HG02938 (cell line): ENCODE data around the gene PDE4B.

ENCODE experiments used
- ATAC-seq: cut with Tn5 transposase; IDR thresholded peaks from one replicate; pipeline ENCODE4 v1.9.1; 2021; ENCODE audit warnings: mild to moderate bottlenecking, moderate library complexity; ENCODE audit not compliant: unreplicated experiment

PDE4B gene

DNA sequence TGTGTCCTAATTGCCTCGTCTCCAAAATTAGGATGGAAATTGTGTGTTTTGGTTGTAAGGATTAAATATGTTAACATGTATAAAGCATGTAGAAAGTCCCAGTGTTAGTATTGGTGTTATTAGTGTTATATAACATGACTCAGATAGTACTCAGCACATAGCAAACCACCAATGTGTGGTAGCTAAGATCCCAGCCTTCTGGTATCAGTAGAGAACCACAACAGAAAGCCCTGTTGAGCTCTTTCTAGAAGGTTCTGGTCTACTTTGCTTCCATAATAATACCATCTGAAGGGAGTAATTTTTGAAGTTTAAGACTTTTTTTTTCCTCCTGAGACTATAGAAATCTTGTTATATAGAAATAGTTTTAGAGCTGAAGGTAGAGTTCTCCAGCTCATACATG, 481.9 kb downstream of the PDE4B start:
- peak; percentile 60 for ATAC-seq

GRCh38 chr1:66275083-66275482, 482.4 kb downstream of the PDE4B start:
- ATAC-seq = no peak

GRCh38 chr1:66275601-66276023, 482.9 kb downstream of the PDE4B start:
- ATAC-seq = no peak

DNA sequence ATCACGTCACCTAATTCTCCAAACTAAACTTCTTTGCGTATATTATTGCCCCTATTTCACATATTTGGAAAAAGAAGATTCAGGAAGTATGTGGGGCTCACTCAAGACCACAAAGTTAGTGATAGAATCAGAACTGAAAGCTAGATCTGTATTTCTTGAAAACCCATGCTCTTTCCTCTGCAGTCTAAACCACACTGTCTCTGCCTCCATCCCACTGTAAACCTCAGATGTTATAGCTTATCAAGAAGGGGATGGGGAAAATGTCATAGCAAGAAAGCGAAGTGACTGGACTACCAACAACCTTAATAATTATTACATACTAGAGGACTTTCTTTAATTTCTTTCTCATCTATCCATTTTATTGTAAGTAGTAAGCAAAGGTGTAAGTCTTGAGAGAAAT, 483.5 kb downstream of the PDE4B start:
- ATAC-seq = peak; percentile 83

DNA sequence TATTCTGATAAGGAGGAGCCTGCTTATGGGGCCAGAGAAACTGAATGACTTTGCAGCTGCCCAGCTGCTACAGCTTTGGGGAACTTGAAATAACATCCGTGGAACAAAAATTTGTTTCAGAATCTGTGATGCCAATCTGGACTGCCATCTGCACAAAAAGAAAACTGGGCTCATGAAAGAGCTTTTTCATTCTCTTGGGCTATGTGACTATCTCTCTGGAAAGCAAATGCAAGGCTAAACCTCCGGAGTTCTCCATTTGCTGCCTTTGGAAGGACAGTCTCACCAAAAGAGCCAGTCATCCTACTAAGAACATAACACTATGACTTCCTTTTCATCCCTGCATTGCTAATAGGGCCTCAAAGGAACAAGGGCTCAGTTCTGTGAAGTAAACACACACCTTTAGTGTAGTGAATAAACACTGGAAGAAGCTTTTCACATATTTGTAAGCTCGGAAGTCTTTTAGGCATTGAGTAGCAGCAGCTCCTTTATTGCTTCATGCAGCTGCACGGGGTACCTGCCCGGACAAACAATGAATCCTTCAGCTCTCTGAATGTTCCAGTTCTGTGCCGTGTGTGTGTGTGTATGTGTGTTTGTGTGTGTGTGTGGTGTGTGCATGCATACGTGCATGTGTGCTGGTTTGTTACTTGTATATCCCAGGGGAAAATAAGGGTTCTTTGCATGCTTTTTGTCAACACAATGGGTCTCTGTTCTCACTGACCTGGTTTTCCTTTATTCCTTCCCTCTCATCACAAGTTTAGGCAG, 485.7 kb downstream of the PDE4B start:
- no peak for ATAC-seq

GRCh38 chr1:66281808-66282207, 489.1 kb downstream of the PDE4B start:
- no peak for ATAC-seq

DNA sequence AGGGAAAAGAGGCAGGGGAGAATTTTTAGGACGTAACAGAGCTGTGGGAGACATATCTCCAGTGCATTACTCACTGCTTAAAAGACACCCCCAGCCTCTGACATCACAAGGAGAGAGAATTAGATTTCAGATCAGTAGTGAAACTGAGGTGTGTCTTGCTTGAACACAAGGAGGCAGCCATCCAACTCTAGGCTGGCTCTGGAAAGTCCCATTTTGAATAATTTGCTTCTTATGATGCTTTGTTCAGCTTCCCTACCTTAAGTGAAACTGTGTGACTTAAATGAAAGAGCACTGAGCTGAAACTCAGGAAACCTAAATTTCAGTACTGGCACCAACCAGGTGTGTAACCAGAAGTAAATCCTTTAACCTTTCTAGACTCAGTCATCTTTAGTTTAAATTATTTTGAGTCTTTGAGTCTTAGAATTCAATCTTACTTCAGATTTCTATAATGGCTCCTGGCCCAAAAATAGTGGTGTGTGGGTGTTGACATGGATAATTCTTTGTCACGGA, 489.7 kb downstream of the PDE4B start:
- ATAC-seq = peak; percentile 87

DNA sequence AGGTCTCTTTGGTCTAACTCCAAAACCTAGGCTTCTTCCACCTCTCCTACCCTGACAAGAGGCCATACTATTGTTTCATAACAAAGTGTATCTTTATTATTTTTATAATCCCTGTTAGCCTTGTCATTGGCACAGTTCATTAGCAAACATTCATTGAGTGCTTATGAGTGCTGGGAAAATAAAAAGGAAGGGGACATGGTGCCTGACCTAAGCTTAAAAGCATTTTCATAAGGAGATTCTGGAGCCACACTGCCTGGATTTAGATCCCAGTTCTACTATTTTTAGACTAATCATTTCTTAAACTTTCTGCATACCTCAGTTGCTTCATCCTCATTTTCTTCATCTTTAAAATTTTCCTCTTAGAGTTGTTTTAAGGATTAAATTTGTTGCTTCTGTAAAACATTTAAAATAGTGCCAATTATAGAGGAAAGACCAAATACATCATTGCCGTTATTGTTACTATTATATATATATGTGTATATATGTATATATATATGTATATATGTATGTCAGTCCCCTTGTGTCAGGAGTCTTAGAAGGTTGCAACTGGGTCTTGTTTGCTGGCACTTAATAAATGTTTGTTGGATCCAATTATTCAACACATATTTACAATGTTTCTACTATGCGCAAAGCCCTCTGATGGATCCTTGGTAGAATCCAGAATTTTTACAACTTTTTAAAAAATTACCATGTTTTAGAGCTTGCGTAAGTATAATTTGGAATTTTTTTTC, 490.4 kb downstream of the PDE4B start:
- ATAC-seq = no peak

DNA sequence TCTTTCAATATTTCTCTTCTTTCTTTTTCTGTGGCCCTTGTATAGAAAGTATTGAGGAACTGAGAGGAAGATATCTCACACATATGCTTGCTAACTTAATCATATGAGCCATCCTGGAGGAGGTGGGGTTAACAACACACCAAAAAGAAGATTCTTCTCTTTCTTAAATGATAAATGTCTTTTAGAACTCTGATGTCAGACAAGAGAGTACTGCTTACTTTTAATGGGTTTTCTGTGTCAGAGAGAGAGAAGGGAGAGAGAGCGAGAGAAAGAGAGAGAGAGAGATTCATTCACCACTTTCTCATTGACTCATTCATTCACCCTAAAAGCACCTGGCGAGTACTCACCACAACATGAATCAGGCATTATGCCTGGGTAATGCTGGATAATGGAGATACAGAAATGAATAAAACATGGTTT, 490.9 kb downstream of the PDE4B start:
- ATAC-seq = peak; percentile 51

DNA sequence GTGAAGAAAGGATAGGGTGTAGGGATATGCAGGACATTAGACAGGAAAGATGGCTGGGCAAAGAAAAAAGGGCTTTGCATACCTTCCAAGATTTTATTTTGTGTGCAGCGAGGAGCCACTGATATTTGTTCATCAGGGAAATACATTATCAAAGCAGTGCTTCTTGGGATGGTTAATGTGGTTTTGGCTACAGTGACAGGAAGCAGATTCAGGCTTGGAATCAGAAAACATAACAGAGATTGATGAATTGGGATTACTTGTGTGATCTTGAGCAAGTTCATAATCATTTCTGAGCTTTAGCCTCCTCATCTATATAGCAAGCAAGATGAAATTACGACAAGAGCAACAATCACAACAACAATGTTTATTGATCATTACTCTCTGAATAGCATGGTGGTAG, 492.1 kb downstream of the PDE4B start:
- ATAC-seq = no peak

GRCh38 chr1:66285618-66286270, 493.0 kb downstream of the PDE4B start:
- ATAC-seq = no peak

- no peak for ATAC-seq
Observed at GRCh38 chr1:66286307-66286706, 493.6 kb downstream of the PDE4B start.

DNA sequence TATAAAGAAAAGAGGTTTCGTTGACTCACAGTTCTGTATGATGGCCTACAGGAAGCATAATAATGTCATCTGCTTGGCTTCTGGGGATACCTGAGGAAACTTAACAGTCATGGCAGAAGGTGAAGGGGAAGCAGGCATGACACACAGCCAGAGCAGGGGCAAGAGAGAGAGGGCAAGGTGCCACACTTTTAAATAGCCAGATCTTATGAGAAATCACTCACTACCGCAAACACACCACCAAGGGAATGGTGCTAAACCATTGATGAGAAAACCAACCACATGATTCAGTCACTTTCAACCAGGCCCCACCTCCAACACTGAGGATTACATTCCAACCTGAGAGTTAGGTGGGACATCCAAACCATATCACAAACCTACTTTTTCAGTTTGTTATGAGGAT, 495.4 kb downstream of the PDE4B start:
- ATAC-seq = no peak

GRCh38 chr1:66290761-66291530, 498.3 kb downstream of the PDE4B start:
- ATAC-seq = no peak

GRCh38 chr1:66291531-66291864, 498.8 kb downstream of the PDE4B start:
- ATAC-seq = no peak

DNA sequence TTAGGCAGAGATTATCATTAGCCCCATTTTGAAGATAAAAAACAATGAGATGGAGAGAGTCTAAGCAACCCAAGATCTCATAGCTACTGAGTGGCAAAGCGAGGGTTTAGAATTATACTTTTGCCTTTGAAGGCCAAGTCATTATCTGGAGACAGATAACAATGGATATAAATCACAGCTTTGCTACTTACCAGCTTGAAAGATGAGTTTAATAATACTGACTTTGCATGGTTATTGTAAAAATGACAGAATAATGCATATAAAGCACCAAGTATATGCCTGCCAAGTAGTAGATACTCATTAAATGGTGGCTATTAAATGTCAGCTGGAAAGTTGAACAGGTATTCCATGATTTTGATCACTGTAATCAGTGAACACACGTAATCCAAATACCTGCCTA, 499.6 kb downstream of the PDE4B start:
- no peak for ATAC-seq

DNA sequence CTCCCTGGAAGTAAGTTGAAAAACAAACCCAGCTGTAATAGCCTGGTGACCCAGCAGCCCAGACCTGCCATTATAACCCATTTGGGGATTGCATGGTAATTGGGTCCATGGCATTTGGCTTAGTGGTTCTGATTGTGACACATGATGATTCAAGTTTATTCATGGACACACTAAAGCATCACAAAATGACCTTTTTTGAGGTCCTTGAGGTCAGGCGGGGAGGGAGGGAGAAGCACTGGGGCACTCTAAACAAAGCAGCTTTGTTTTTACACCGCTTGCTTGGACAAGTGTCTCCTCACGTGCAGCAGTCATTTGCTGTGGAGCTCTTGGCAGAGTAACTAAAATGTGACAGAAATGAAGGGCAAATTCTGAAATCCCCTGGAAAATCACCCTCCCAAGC, 500.2 kb downstream of the PDE4B start:
- no peak for ATAC-seq

DNA sequence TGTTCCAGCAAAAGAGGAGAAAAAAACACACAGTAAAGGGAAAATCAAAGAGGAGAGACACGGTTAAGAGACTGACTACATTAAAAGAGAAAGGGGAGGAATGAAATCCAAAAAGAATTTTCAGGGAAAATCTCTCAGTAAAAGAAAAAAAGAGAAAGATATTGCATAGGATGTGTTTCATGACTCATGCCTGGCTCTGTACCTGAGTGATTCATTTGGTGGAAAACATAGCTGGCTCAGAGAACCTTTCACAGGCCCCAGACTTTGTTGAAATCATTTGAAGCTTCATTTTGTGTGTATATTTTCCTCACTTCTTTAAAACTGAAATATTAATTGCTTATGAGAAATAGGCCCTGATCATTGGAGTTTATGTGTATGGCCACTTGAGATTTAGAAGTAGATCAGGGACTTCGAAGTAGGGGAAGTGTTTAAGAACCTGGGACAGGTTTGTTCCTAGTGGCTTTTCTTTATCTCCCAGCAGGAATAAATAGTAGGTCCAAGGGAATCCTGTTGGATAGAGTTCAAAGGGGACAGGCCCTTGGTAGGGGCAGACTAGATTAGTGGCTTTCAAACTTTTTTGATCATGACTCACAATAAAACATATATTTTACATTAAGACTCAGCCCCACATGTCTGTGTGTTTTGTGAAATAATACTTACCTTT, 502.1 kb downstream of the PDE4B start:
- ATAC-seq = no peak

GRCh38 chr1:66295803-66296202, 503.1 kb downstream of the PDE4B start:
- no peak for ATAC-seq

- ATAC-seq = no peak
Observed at GRCh38 chr1:66296370-66296769, 503.7 kb downstream of the PDE4B start.

GRCh38 chr1:66296951-66297350, 504.3 kb downstream of the PDE4B start:
- no peak for ATAC-seq
